Suprapubic skin (tissue), 3 donors: ENCODE measurements around the gene MYO16.

ENCODE experiments used
- EP300 ChIP-seq: sonication (generic); formaldehyde crosslinking; IDR thresholded peaks from one replicate; pipeline ENCODE4 v1.6.1; 2017; ENCODE audit warnings: antibody characterized with exemption
- POLR2A ChIP-seq, 2 donors: fragments of 450-650 bp; IDR thresholded peaks; one replicate each; pipeline ENCODE4 v1.6.1; 2017; ENCODE audit warnings: antibody characterized with exemption in 2 of 2, mild to moderate bottlenecking in 2 of 2, moderate library complexity in 2 of 2
- TF ChIP-seq, protein P1 (sequence below), 2 donors: fragments of 200-600 bp in 1 of 2; fragments of 450-650 bp in 1 of 2; sonication (generic) in 1 of 2; IDR thresholded peaks; one replicate each; pipeline ENCODE4 v1.5.1; 2016 to 2019; ENCODE audit warnings: antibody characterized with exemption in 2 of 2, mild to moderate bottlenecking in 1 of 2, moderate library complexity in 1 of 2

GRCh38 chr13:109135018-109135417 is 505.6 kb downstream of the MYO16 start:
- no peak for TF ChIP-seq POLR2A (IDR thresholded peaks at IDR 0.05)
- no peak for TF ChIP-seq EP300
- TF ChIP-seq, protein P1, sequence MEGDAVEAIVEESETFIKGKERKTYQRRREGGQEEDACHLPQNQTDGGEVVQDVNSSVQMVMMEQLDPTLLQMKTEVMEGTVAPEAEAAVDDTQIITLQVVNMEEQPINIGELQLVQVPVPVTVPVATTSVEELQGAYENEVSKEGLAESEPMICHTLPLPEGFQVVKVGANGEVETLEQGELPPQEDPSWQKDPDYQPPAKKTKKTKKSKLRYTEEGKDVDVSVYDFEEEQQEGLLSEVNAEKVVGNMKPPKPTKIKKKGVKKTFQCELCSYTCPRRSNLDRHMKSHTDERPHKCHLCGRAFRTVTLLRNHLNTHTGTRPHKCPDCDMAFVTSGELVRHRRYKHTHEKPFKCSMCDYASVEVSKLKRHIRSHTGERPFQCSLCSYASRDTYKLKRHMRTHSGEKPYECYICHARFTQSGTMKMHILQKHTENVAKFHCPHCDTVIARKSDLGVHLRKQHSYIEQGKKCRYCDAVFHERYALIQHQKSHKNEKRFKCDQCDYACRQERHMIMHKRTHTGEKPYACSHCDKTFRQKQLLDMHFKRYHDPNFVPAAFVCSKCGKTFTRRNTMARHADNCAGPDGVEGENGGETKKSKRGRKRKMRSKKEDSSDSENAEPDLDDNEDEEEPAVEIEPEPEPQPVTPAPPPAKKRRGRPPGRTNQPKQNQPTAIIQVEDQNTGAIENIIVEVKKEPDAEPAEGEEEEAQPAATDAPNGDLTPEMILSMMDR (IDR thresholded peaks at IDR 0.05): no peak
